ENCODE measurements around the gene PEBP1.

GRCh38 chr12:118107011-118107410 is 28.9 kb upstream of the PEBP1 start:
- TF ChIP-seq, protein P1, sequence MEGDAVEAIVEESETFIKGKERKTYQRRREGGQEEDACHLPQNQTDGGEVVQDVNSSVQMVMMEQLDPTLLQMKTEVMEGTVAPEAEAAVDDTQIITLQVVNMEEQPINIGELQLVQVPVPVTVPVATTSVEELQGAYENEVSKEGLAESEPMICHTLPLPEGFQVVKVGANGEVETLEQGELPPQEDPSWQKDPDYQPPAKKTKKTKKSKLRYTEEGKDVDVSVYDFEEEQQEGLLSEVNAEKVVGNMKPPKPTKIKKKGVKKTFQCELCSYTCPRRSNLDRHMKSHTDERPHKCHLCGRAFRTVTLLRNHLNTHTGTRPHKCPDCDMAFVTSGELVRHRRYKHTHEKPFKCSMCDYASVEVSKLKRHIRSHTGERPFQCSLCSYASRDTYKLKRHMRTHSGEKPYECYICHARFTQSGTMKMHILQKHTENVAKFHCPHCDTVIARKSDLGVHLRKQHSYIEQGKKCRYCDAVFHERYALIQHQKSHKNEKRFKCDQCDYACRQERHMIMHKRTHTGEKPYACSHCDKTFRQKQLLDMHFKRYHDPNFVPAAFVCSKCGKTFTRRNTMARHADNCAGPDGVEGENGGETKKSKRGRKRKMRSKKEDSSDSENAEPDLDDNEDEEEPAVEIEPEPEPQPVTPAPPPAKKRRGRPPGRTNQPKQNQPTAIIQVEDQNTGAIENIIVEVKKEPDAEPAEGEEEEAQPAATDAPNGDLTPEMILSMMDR (IDR thresholded peaks at IDR 0.05) = no peak
- TF ChIP-seq POLR2A (IDR thresholded peaks at IDR 0.05) = no peak
